Urothelium cell line (cell line): Measurements from ENCODE around the gene RBBP8NL.
A peak's percentile ranks its signal among the peaks of the same experiment; 100 is the strongest.
"Not testable (repeated sequence)": the region's sequence is repeated elsewhere in the genome, so short reads cannot be mapped to it uniquely, and the experiment has no call there.

Experiments used
- DNase-seq: peaks from one replicate; pipeline ENCODE4 v3.0.0; 2011; ENCODE audit warnings: low spot score, mixed read lengths
- FAIRE-seq: peaks from 2 replicates; lab custom pipeline; 2011; peaks lifted over from hg19 to GRCh38; lab: Jason Lieb, UNC

Gene RBBP8NL

DNA sequence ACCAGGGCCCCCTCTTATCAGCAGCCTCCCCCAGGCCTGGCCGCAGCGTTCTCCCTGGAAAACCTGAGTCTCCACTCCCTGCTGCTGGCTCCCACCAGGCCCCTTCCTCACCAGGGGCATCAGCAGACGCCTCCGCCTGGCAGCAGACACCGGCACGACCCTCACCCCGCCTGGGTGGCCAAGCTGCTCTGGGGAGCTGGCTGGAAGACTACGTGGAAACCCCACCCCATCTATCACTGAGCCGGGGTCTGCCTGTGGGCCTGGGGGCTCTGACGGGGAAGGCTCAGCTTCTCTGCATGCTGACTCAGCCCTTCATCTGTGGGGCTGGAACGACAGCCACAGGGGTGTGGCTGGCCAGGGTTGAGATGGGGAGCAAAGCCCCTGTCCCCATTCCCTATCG, 19.1 kb upstream of the RBBP8NL start:
- no peak for DNase-seq
- peak; percentile 52 for FAIRE-seq

DNA sequence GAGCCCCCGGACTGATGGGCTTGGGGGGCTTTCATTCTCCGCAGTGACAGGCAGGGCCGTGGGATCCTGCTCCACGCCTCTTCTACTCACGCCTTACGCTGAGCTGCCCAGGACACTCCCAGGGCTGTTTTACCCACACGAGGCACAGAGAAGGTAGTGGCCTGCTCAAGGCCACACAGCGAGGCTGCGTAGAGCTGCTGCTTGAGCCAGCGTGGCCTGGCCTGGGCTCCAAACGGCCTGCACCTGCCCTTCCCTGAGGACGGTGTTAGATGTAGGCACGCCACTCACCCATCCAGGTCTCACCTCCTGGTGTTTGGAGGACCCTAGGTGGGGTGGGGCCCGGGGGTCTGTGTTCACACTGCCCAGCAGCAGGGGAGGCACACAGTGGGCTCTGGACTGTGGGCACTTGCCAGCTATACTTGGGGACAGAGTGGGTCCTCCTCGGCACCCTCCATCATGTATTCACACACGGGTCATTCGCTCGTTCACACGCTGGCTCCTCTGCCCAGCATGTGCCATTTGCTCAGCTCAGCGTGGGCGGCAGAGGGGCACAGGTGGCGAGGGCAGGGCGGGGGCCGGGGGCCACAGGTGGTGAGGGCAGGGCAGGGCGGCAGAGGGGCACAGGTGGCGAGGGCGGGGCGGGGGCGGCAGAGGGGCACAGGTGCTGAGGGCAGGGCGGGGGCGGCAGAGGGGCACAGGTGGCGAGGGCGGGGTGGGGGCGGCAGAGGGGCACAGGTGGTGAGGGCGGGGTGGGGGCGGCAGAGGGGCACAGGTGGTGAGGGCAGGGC, 18.4 kb upstream of the RBBP8NL start:
- FAIRE-seq (peak; percentile 61), DNase-seq (no peak)

GRCh38 chr20:62444286-62444685, 16.9 kb upstream of the RBBP8NL start:
- FAIRE-seq (no peak), DNase-seq (no peak)

- no peak for FAIRE-seq
- DNase-seq = no peak
Measured at GRCh38 chr20:62441987-62442539, 14.7 kb upstream of the RBBP8NL start.

DNA sequence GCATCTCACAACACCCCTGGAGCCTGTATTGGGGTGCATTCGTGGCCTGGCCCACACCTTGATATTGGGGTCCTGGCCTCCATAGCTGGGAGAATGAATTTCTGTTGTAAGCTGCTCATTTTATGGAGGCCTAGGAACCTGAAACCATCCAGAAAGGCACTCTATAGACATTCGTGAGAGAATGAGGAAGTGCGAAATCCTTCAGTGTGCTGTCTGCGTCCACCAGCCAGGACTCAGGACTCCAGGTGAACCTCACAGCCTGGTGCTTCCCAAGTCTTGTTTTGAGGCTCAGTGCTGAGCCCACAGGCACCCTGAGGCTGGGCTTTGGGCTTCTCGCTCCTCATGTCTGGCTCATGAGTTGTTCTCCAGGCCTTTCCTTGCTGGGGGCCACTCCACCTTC, 11.9 kb upstream of the RBBP8NL start:
- FAIRE-seq = no peak
- DNase-seq = no peak

DNA sequence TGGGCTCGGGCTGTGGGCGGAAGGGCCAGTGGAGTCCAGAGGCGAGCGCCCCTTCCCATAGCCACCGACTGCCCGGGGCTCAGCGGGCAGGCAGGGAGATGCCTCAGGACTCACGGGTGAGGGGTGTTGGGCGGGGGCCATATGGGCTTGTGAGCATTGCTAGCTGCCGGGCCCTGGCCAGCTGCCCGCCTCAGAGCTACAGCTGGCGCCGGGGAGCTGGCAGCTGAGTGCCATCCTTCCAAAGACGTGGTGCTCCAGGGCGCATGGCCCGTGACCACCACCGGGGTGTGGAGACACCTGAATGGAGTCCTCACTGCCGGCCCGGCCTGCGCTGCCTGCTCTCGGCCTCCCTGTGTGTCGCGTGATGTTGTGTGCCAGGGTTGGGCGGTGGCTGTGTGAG, 10.6 kb upstream of the RBBP8NL start:
- DNase-seq = no peak
- FAIRE-seq = peak; percentile 53

- no peak for DNase-seq
- no peak for FAIRE-seq
Measured at GRCh38 chr20:62437496-62437895, 10.2 kb upstream of the RBBP8NL start.

GRCh38 chr20:62436692-62437091, 9.4 kb upstream of the RBBP8NL start:
- DNase-seq (no peak), FAIRE-seq (no peak)

DNA sequence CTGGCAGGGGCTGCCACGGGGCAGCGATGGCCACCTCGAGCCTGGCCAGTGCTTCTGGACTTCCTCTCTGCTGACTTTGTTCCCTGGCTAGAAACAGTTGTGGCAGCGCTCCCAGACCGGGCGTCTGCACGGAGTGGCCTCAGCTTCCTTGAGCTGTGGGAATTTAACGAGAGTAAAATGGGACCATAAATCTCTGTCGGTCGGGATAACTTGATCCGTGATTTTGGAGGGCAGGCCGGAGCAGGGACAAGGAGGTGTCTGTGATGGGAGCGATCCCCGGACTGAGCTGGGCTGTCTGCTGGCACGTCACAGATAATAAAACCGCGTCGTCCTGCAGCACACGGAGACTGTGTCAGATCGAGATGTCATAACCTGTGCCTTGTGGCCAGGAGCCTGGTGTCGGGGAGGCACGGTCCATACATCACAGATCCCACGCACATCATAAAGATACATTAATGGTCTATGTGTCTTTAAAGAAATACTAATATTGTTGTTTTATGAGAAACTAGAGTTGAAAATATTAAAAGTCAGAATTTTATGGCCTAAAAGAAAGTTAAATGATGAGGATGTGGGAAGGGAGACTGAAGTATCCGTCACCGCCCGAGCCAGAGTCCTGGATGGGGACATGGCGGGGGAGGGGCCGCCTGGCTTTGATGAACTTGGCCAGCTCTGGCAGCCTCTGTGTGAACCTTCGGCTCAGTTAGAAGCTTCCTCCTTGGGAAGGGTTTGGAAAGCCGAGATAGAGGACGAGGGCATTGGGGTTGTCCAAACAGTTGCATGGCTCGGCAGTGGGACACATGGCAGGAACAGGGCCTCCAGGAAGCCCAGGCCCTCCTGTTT, 6.5 kb upstream of the RBBP8NL start:
- DNase-seq (no peak), FAIRE-seq (peak; percentile 84)

- FAIRE-seq (peak; percentile 5), DNase-seq (no peak)
Measured at GRCh38 chr20:62430866-62431447, 3.6 kb upstream of the RBBP8NL start.

- FAIRE-seq (no peak), DNase-seq (no peak)
Measured at GRCh38 chr20:62430311-62430853, 3.0 kb upstream of the RBBP8NL start.

- DNase-seq (no peak), FAIRE-seq (peak; percentile 27)
Measured at GRCh38 chr20:62429455-62430310, 2.3 kb upstream of the RBBP8NL start.

DNA sequence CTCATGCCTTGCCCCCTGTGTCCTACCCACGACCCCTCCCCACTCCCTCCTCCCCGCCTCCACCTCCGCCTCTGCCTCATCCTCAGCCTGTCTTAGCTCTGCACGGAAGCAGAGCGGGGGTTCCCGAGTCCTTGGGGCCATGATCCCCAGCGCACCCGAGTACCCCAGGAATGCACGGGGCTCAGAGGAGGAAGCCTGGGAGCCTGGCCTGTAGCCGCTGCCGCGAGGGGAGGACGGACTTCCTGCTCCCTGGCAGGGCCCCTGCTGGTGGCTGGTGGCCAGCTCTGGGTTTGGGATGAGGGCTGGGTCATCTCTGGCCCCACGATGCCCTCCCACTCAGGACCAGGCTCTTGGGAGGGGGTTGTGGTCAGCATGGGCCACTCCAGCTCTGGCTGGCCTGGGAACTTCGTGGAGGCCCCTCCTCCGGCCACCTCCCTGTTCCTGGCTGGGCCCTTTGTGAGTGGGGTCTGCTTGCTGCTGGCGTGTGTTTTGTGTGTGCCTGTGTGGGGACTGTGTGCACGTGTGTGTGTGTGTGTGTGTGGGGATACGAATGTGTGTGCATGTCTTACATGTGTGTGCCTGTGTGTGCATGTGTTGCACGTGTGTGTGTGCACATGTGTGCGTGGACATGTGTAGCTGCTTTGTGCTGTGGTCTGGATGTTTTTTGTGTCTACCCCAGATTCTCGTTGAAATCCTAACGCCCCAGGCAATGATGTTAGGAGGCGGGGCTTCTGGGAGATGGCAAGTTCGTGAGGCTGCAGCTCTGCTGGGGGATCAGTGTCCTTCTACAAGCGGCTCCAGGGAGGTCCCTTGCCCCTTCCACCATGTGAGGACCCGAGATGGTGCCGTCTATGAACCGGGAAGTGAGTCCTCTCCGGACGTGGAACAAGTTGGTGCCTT, 1.3 kb upstream of the RBBP8NL start:
- no peak for DNase-seq
- FAIRE-seq = peak; percentile 89

- DNase-seq (no peak), FAIRE-seq (no peak)
Measured at GRCh38 chr20:62428002-62428372, 648 bp upstream of the RBBP8NL start.

DNA sequence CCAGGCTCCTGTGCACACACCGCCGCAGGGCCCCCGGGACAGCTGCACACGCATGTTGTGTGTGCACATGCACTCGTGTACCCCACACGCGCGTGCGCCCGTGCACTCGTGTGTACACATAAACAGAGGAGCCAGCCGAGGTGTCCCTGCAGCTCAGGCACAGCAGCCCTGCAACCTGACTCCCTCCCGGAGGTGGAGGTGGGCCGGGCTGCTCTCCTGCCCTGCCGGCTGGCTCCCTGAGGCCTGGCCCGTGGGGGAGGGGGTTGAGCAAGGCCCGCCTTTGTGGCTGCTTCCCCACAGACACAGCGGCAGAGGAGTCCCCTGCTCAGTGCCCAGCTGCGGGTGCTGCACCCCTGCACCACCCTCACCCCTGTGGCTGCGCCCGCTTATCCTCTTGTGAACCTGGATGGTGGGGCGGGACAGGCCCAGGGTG, 624 bp downstream of the RBBP8NL start:
- no peak for FAIRE-seq
- DNase-seq = no peak

- not testable (repeated sequence) for DNase-seq, FAIRE-seq
Measured at GRCh38 chr20:62426059-62426348, 1.3 kb downstream of the RBBP8NL start.

DNA sequence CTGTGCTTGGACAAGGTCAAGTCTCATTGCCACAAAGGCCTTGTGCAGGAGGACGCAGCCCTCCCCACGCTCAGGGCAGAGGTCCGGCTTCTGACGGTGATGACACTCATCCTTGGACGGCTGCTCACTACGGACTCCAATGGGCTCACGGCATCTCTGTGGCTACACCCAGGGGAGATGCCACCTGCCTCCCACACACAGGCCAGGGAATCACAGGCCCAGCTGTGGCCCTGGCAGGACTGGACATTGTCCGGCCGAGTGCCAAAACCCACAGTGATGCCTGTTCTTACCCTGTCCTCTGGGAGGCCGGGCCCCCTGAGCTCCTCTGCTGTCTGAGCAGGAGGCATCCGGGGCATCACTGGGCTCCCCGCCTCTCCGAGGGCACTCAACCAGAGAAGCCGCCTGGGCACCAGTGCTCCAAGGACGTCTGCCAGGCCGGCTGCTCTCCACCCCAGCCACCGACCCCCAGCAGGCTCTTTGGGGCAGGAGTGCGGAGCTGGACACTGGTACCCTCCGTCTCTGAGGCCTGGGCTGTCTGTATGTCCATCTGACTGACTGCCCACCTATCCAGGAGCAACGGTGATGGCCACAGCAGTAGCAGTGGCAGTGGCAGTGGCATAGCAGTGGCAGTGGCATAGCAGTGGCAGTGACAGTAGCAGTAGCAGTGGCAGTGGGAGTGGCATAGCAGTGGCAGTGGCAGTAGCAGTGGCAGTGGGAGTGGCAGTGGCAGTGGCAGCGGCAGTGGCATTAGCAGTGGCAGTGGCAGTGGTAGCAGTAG, 1.9 kb downstream of the RBBP8NL start:
- FAIRE-seq = peak; percentile 86

GRCh38 chr20:62424249-62425107, 2.9 kb downstream of the RBBP8NL start:
- DNase-seq (no peak), FAIRE-seq (no peak)

More for the DNA sequence above, 1.9 kb downstream of the RBBP8NL start:
- DNase-seq = no peak
